RPMI7951 (cell line): ENCODE results near the gene ACRBP. TPM values are rescaled to one million over a fixed set of nuclear protein-coding genes. Genes with fewer than 3 reads are reported as not detected.
"Not testable (repeated sequence)": the region's sequence is repeated elsewhere in the genome, so short reads cannot be mapped to it uniquely, and the experiment has no call there.

Source experiments
- DNase-seq: peaks from one replicate; pipeline ENCODE4 v3.0.0-alpha.2; 2012; ENCODE audit warnings: low read depth
- total RNA-seq: library from RNA; depleted of rRNA; stranded (reverse); fragments of >200 nt; shearing (Covaris generic); gene quantifications from 2 replicates; pipeline ENCODE4 v1.2.3, GENCODE V29; 2014

Gene ACRBP
- total RNA-seq, 1 experiment from 2014 or later, result 0.48 TPM

DNA sequence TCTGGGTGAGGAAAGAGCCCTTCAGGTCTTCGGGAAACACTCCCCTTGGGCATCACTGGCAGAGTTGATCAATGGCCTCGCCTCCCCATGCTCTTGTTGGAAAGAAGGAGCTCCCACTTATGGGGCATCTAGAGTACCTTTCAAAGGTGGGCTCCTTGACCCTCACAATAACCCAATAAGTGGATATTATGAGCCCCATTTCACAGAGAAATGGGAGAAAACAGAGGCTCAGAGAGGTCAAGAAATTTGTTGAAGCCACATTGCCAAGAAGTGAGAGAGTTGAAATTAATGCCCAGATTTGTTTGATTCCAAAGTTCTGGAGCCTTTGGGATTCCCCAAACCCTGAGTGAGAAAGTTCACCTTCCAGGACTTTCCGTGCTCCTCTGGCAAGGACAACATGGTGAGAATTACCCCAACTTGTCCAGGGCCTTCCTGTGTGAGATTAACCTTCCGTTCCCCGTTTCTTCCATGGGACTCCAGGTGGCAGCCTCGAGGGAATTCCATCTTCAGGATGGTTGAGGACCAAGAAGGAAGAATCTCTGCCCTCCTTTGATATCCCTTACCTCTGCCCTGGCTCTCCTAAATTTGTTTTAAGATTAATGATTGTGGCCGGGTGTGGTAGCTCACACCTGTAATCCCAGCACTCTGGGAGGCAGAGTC lies 32.6 kb downstream of the ACRBP start:
- no peak for DNase-seq

GRCh38 chr12:6613776-6614512 lies 33.3 kb downstream of the ACRBP start:
- peak; percentile 99 for DNase-seq

- peak; percentile 89 for DNase-seq
Observed at GRCh38 chr12:6613015-6613775, 34.0 kb downstream of the ACRBP start.

- no peak for DNase-seq
Observed at GRCh38 chr12:6612652-6613014, 34.6 kb downstream of the ACRBP start.

GRCh38 chr12:6612247-6612646 lies 35.0 kb downstream of the ACRBP start:
- no peak for DNase-seq

DNA sequence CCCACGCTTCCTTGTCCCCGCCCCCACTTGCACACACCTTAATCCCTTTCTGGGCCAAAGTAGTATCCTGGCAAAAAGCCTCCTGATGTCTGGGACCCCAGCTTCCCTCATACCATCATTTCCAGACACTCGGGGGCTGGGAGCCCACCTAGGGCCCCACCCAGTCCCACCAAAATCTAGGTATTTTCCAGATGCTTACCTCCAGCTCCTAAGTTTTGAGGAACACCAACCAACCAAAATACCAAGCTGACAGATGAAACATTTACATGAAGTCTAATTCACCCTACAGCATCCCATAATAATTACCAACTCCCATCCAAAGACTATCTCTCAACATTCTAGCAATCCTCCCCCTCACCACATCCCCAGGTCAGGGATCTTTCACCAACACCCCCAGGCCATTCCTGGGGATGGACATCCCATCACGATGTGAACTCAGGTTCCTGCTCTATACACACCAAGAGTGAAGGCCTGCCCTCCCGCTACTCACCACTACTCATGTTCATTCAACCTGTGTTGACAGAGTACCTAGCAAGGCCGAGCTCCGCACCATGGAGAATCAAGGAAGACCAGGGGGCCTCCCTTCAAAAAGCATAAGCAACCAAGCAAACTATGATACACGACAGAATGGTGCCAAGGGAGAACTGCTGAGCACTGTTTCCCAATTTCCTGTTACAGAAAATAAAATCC lies 38.5 kb downstream of the ACRBP start:
- DNase-seq, result peak; percentile 36

DNA sequence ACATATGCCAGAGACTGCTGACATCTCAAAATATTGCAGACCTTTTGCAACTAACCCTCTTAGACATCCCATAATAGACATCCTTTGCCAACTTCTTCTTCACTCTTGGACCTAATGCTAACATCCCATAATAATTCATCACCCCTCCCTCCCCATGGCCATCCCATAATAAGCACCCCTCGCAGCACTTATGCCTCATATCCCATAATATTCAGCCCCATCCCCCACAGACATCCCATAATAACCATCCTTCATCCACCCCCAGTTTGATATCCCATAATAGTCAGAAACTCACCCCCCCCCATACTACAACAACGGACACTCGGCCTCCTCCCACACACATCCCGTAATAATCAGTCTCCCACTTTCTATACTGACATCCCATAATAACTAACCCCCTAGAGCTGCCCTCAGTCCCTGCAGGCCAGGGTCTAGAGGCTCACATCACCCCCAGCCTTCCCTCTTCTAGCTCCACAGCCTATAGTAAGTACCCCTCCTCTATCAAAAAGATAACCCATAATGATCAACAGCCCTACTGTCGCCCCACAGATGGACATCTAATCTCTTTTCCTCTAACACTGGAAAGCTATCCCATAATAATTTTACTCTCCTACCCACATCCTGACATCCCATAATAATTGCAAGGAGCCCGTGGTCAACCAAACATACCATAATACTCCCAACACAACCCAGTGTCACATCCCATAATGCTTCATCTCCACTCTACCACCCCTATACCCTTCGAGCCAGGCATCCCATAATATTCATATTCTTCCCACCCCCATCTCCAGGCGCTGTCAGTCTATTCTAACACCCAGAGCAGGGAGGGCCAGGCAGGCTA lies 39.3 kb downstream of the ACRBP start:
- DNase-seq, result peak; percentile 88

- peak; percentile 42 for DNase-seq
Observed at GRCh38 chr12:6606331-6607131, 40.7 kb downstream of the ACRBP start.

- DNase-seq, result peak; percentile 45
Observed at GRCh38 chr12:6605421-6606330, 41.6 kb downstream of the ACRBP start.

- DNase-seq, result no peak
Observed at GRCh38 chr12:6604259-6605029, 42.8 kb downstream of the ACRBP start.

DNA sequence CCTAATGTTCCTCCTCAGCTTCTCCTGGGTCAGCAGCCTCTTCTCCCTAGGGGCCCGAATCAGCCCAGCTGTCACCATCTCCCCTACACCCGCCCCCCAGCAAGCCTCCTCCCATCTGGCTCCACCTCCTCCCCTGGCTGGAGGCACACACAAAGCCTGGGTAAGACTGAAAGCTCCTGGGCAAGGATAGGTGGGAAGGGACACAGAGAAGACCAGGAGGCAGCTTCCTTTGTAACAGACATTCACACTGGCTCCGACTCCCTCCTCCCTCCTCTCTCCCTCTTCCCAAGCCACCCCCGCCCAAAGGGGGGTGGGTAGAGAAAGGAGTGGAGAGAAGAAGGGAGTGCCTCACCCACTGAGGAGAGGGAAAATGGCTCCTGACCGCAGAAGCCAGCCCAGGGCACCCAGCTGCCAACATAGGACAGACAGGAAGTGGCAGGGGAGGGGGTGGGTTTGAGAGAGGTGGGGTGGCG lies 44.1 kb downstream of the ACRBP start:
- DNase-seq, result peak; percentile 59

GRCh38 chr12:6602526-6602925 lies 44.7 kb downstream of the ACRBP start:
- no peak for DNase-seq

DNA sequence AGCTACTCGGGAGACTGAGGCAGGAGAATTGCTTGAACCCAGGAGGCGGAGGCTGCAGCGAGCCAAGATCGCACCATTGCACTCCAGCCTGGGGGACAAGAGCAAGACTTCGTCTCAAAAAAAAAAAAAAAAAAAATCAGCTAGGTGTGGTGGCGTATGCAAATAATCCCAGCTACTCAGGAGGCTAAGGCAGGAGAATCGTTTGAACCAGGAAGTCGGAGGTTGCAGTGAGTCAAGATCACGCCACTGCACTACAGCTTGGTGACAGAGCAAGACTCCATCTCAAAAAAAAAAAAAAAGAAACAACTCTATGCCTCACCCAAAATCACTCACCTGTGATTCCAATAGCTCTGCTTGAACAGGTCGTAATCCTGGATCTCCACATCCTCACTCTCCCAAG lies 51.6 kb downstream of the ACRBP start:
- not testable (repeated sequence) for DNase-seq

- no peak for DNase-seq
Observed at GRCh38 chr12:6592087-6592486, 55.1 kb downstream of the ACRBP start.
